NCI-H1417 treated with DMSO at 0.1 percent for 48 hours (cell line): ENCODE measurements around the gene LETM1.

Experiments used
- DNase-seq: peaks from one replicate; lab custom pipeline; 2025; lab: John Stamatoyannopoulos, UW

Gene LETM1

DNA sequence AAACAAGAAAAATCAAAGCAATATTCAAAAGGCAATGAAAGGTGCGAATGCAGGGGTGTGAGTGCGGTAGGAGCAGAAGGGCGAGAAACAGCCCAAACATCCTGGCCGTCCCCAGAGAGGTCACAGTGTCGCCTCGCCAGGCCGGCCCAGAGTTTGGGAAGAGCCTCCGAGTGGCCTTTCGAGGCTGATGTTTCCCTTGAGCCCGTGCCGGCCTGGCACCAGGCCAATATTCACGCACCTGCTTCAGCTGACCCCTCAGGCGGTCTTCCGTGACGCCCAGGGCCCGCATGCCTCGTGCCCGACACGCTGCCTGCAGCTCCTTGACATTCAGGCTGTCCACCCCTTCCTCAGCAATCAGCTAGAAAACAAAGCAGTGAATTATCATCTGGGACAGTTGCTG, 30.6 kb downstream of the LETM1 start:
- no peak for DNase-seq

GRCh38 chr4:1824746-1825145, 31.2 kb downstream of the LETM1 start:
- DNase-seq, result no peak

GRCh38 chr4:1823545-1823932, 32.4 kb downstream of the LETM1 start:
- DNase-seq, result no peak

DNA sequence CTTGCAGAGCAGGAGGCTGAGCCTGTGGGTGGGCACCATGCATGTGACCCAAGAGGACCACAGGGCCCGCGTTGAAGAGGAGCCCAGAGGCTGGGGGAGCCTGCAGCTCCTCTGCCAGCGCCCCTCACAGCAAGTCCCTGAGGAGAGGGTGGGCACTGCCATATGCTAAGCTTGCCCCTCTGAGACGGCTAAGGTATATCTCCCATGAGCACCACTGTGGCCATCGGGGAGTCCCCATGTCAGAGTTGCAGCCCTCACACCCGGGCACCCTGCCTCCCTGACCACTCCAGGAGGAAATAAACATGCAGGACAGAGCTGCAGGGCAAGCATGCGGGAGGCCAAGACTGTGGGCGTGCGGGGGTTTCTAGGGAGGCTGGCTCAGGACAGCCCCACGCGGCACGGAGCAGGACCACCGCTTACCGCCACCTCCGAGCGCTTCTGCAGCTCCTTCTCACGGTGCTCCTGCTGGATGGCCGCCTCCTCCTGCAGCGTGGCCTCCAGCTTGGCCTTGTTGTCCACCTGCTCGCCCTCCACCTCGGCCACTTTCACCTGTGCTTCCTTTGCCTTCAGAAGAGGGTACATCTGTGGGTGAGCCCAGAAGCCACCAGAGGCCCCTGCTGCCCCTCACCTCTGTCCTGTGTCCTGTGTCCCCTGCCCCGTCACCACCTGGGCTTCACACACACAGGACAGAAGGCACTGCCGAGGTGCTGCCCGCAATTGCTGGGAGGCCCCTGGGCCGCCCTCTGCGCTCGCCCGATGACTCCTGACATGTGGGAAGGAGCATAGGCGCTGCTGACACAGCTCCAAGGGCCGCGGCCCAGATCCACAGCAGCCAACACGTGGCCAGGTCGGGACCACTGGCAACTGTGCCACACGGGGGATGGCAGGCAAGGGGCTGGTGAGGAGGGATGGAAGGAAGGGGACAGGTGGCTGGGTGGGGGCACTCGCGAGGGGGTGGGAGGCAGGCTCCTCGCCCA, 33.1 kb downstream of the LETM1 start:
- DNase-seq, result no peak

DNA sequence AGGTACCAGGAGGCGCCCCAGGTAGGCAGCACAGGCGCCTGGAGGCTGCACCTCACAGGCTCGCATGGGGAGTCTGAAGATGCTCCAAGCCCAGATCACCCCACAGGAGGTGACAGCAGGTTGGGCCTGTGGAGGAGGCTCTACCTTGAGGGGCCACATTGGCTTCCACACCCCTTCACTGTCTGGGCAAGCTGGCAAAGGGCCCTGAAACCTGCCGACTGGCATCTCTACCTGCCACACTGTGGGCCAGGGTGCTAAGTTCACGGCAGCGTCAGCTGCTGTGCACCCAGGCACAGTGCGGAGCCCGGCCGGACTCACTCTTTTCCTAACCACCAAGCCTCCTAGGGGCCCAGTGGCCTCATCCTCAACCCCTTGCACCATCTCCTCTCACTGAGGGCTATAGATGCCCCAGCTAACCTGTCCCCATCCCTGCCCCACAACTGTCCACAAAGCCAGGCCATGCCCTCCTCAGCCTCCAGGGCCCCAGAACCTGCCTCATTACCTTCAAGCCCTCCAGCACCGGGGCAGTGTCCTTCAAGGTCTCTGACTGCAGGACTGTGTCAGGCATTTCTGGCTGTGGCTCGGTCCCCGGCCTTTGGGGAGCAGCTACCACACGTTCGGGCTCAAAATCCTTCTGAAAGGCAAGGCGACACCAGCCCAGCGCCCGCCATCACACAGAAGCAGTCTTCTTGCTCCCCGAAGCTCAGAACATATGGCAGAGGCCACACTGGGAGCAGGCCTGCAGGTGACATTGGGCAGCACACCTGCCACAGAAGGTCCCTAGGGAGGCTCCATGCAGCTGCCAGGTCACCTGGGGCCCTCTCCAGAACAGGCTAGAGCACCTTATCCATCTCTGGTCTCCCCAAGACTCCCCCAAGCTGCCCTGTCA, 34.0 kb downstream of the LETM1 start:
- no peak for DNase-seq

DNA sequence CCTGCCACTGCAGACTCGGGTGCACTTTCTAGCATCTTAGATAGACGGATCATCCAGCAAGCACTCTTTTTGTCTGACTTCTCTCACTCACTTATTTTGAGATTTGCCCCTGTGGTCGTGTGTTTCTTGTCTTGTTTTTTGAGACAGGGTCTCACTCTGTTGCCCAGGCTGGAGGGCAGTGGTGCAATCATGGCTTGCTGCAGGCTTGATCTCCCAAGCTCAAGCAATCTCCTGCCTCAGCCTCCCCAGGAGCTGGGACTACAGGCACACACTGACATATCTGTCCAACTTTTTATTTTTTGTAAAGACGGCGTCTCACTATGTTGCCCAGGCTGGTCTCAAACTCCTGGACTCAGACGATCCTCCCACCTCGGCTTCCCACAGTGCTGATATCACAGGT, 36.1 kb downstream of the LETM1 start:
- no peak for DNase-seq

GRCh38 chr4:1819284-1819683, 36.7 kb downstream of the LETM1 start:
- DNase-seq, result no peak

GRCh38 chr4:1815997-1816860, 39.7 kb downstream of the LETM1 start:
- no peak for DNase-seq

- no peak for DNase-seq
Observed at GRCh38 chr4:1815096-1815996, 40.6 kb downstream of the LETM1 start.

DNA sequence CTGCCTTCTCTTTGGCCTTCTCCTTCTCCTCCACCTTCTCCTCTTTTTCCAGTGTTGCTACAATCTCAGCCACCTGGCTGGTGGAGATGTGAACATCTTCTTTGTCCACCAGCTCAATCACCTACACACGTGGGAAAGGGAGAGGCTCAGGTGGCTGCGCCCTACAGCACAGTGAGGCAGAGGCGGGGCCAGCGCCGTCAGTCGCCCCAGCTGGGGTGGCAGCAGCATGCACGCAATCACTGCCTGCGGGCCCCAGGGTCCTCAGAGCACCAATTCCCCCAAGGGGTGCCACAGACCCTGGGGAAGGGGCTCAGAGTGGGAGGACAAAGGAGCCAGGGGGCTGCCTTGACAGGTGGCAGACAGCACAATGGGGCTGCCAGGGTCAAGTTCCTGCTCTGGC, 41.5 kb downstream of the LETM1 start:
- no peak for DNase-seq

DNA sequence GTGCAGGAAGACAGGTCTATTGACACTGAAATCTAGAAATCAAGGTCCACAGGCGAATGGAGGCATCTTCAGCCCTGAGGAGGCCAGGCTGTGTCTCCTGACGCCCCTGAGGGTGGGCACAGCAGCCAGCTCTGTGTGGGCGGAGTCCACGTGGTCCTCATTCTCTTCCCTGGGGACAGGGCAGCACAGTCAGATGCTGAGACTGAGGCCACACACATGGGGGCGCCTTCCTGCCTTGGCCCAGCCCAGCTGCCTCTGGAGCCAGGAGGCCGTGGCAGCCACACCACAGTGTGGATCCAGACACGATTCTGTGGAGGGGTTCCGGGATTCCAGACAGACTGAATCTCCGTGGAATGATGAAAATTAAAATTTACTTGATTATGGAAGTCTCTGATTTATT, 42.0 kb downstream of the LETM1 start:
- DNase-seq, result no peak

GRCh38 chr4:1813231-1813630, 42.7 kb downstream of the LETM1 start:
- no peak for DNase-seq

DNA sequence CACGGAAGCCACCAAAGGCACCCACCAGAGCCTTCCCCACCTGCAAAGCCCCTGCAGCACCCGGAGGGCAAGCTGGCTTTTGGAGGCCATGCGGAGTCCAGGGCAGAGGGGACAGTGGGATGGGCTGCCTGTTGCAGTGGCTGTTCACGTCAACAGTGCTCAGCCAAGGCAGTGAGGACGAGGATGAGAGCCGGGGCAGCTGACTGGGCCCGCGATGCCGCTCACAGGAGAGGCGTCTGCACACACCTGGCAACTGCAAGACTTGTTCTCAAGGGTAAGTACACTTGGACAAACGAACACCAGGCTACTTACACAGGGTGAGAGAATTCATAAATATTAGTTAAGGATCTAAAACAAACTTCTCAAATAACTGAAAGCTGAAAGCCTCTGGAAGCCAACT, 43.2 kb downstream of the LETM1 start:
- no peak for DNase-seq

DNA sequence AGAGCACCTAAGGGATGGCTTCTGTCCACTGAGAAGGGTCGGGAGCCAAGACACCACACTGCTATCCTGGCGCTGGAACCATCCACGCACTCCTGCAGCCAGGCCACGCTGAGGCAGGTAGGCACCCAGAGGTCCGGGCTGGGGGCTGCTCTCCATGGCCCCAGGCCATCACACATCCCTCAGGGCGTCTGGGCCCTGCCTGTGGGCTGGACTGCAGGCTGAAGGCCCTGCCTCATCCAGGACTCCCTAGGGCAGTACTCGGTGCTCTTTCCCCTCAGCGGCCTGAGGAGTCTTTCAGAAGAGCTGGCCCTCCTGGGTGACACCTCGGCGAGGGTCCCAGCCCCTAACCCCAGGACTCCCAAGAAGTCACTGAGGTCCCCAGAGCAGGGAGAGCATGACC, 45.2 kb downstream of the LETM1 start:
- DNase-seq, result no peak

DNA sequence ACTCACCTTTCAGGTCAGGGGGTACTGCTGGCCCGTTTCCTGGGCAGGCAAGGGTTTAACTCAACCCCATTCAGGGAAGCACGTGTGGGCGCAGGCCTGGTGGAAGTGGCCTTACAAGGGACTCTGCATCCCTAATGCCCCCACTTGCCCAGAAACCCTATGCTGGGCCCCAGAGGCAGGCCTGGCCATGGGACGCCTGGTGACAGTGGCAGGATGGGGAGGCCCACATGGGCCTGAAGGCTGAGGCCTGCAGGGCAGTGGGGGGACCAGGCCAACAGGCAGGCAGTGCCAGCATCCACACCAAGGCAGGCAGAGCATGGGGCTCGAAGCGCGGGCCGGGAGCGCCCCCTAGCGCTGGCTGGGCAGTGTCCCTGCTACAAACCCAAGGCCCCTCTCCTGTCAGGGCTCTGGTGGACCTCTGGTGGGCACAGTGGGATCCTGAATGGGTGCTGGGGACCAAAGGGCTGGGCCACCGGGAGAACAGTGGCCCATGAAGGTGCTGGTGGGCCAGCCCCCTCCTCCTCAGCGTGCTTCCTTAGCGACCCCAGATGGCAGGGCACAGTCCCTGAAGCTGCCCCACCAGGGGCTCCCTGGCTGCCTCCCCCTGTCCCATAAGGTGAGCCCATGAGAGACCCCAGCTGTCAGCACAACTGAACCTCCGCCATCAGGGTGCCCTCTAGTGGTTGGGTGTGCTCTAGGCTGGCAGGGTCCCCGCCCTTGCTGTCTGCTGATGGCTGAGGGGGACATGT, 46.0 kb downstream of the LETM1 start:
- no peak for DNase-seq

GRCh38 chr4:1808851-1809753, 46.9 kb downstream of the LETM1 start:
- DNase-seq, result no peak

GRCh38 chr4:1808396-1808795, 47.6 kb downstream of the LETM1 start:
- DNase-seq, result no peak

DNA sequence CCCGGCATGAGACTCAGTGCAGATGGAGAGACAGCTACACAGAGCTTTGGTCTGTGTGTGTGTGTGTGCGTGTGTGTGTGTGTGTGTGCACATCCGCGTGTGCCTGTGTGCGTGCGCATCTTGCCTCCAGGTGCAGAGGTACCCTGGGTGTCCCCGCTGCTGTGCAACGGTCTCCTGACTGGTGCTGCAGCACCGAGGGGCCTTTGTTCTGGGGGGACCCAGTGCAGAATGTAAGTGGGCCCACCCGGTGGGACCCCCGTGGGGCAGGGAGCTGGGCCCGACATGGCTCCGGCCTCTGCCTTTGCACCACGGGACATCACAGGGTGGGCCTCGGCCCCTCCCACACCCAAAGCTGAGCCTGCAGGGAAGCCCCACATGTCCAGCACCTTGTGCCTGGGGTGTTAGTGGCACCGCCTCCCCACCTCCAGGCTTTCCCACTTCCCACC, 48.6 kb downstream of the LETM1 start:
- DNase-seq, result no peak
